Activated naive CD4-positive, alpha-beta T cell treated with anti-CD3 and anti-CD28 coated beads, Interleukin-2, amount 50 U/mL, for 16 hours (primary cell): ENCODE measurements around the gene EPN1.

Experiments
- DNase-seq: peaks from one replicate; pipeline ENCODE4 v3.0.0-alpha.2; 2020

The EPN1 gene

GRCh38 chr19:55674841-55675660, at the start of gene EPN1:
EPN1 (plus strand) TSS chr19:55675226; CDS start chr19:55678628, 3,402 bp downstream.
- peak; percentile 98 for DNase-seq

GRCh38 chr19:55626350-55626749, 48.7 kb upstream of the EPN1 start:
- no peak for DNase-seq

GRCh38 chr19:55632463-55632834, 42.6 kb upstream of the EPN1 start:
- DNase-seq = peak; percentile 84

GRCh38 chr19:55633861-55634260, 41.2 kb upstream of the EPN1 start:
- no peak for DNase-seq

GRCh38 chr19:55635334-55635717, 39.7 kb upstream of the EPN1 start:
- DNase-seq = no peak

- no peak for DNase-seq
Observed at GRCh38 chr19:55635856-55636440, 39.1 kb upstream of the EPN1 start.

- DNase-seq = no peak
Observed at GRCh38 chr19:55636723-55637122, 38.3 kb upstream of the EPN1 start.

GRCh38 chr19:55637534-55637933, 37.5 kb upstream of the EPN1 start:
- DNase-seq = no peak

- DNase-seq = peak; percentile 65
Observed at GRCh38 chr19:55638864-55639359, 36.1 kb upstream of the EPN1 start.

GRCh38 chr19:55640043-55640576, 34.9 kb upstream of the EPN1 start:
- peak; percentile 76 for DNase-seq

- peak; percentile 70 for DNase-seq
Observed at GRCh38 chr19:55640577-55641425, 34.2 kb upstream of the EPN1 start, which contains the start of gene ZNF580. ZNF580 (plus strand) TSS chr19:55641002; CDS start chr19:55642509, 1,507 bp downstream.

GRCh38 chr19:55641426-55642152, 33.4 kb upstream of the EPN1 start:
- DNase-seq = no peak

- peak; percentile 46 for DNase-seq
Observed at GRCh38 chr19:55642153-55643002, 32.6 kb upstream of the EPN1 start.

GRCh38 chr19:55643003-55643886, 31.8 kb upstream of the EPN1 start, which contains the start of gene ZNF581:
ZNF581 (plus strand) TSS chr19:55643649; CDS start chr19:55644572, 923 bp downstream.
- peak; percentile 86 for DNase-seq

GRCh38 chr19:55643887-55644176, 31.2 kb upstream of the EPN1 start:
- no peak for DNase-seq

- no peak for DNase-seq
Observed at GRCh38 chr19:55644191-55644833, 30.7 kb upstream of the EPN1 start.

- DNase-seq = no peak
Observed at GRCh38 chr19:55644842-55645511, 30.0 kb upstream of the EPN1 start.

- DNase-seq = no peak
Observed at GRCh38 chr19:55645512-55645881, 29.5 kb upstream of the EPN1 start.
